ENCODE measurements around the gene KCNK17. TPM values are rescaled to one million over a fixed set of nuclear protein-coding genes. Genes with fewer than 3 reads are reported as not detected.
A peak's percentile ranks its signal among the peaks of the same experiment; 100 is the strongest.

KCNK17 gene
- polyA plus RNA-seq, 3 donors = not detected

- H3K27ac ChIP-seq (ENCODE audit: low read depth in 1 of 2, low read length in 2 of 2) = no peak overlapping the region
- no peak overlapping the region for H2AFZ ChIP-seq (ENCODE audit: insufficient read depth, low read depth, low read length, poor library complexity, severe bottlenecking)
- intact Hi-C loops (cut with micrococcal nuclease) = no loop called here
- H3K27me3 ChIP-seq (ENCODE audit: control insufficient read depth in 2 of 2, insufficient read depth in 2 of 2, low read length in 2 of 2) = no peaks in the 10 kb centered on the region
- H3K4me1 ChIP-seq (ENCODE audit: control insufficient read depth in 1 of 2, insufficient read depth in 2 of 2, low read length in 2 of 2) = peaks cover 27 to 32% of the 10 kb centered on the region in 2 donors
- 41% methylated on average over 5 of the region's 8 CpGs for WGBS (ENCODE audit: insufficient coverage)
- H4K20me1 ChIP-seq (ENCODE audit: insufficient read depth, low read length) = no peaks in the 10 kb centered on the region
- TF ChIP-seq, protein P1, sequence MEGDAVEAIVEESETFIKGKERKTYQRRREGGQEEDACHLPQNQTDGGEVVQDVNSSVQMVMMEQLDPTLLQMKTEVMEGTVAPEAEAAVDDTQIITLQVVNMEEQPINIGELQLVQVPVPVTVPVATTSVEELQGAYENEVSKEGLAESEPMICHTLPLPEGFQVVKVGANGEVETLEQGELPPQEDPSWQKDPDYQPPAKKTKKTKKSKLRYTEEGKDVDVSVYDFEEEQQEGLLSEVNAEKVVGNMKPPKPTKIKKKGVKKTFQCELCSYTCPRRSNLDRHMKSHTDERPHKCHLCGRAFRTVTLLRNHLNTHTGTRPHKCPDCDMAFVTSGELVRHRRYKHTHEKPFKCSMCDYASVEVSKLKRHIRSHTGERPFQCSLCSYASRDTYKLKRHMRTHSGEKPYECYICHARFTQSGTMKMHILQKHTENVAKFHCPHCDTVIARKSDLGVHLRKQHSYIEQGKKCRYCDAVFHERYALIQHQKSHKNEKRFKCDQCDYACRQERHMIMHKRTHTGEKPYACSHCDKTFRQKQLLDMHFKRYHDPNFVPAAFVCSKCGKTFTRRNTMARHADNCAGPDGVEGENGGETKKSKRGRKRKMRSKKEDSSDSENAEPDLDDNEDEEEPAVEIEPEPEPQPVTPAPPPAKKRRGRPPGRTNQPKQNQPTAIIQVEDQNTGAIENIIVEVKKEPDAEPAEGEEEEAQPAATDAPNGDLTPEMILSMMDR (IDR thresholded peaks at IDR 0.05) = no peak
- peaks cover 5 to 6% (median 6%) of the 10 kb centered on the region in 3 donors for H3K27me3 Mint-ChIP-seq (ENCODE audit: low read depth in 3 of 3)
- H3K27ac Mint-ChIP-seq = peak overlapping the region in 1 of 7 donors; percentile 14
- peak in 1 of 3 donors; percentile 52 for DNase-seq
- H3K9me3 Mint-ChIP-seq = peaks cover 0 to 2% (median 0%) of the 10 kb centered on the region in 7 donors
- no peaks in the 10 kb centered on the region for H3K79me2 ChIP-seq (ENCODE audit: insufficient read depth, low read length)
- no peak overlapping the region for H3K4me3 ChIP-seq (replicated peaks in 1 of 3; ENCODE audit: low read depth in 2 of 3, low read length in 3 of 3)
- no peaks in the 10 kb centered on the region for H3K36me3 ChIP-seq (replicated peaks in 1 of 2; ENCODE audit: control insufficient read depth in 1 of 2, insufficient read depth in 2 of 2, low read length in 2 of 2)
- no peak overlapping the region for H3K9ac ChIP-seq (ENCODE audit: insufficient read depth, low read length, poor library complexity, severe bottlenecking)
- H3K4me2 ChIP-seq (replicated peaks; ENCODE audit: extremely low read depth, low read length, poor library complexity, severe bottlenecking) = no peak overlapping the region
- H3K4me1 Mint-ChIP-seq = peaks cover 29% of the 10 kb centered on the region
- H3K4me3 Mint-ChIP-seq = no peak overlapping the region
- H3K36me3 Mint-ChIP-seq = no peaks in the 10 kb centered on the region
- H3K9me3 ChIP-seq (replicated peaks in 1 of 2; ENCODE audit: control insufficient read depth in 1 of 2, insufficient read depth in 1 of 2, low read length in 2 of 2) = no peaks in the 10 kb centered on the region
Observed at GRCh38 chr6:39280247-39280731, 33.9 kb downstream of the KCNK17 start.

DNA sequence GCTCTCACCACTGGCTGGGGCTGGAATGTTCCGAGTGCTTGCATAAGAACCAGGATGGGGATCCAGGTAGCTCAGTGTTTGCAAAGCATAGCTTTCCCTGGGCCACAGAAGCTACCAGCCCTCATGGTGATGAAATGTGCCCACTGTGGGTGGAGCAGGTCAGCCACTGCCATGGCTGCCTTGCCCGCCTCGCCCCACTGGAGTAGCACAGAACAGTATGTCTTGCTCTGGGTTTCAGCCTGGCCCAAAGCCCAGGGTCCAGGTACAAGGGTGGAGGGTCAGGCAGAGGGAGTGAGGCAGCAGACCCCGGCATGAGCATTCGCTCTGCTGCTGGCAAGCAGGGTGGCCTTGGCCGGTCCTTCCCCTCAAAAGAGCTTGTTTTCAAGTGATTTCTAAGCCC is 34.7 kb downstream of the KCNK17 start:
- WGBS (ENCODE audit: insufficient coverage) = 88% methylated on average over 4 of the region's 6 CpGs
- Mint-ChIP-seq H3K27me3 (ENCODE audit: low read depth in 3 of 3) (peaks cover 6% of the 10 kb centered on the region in 3 donors), H3K9me3 (peaks cover 0 to 2% (median 0%) of the 10 kb centered on the region in 7 donors), H3K36me3 (no peaks in the 10 kb centered on the region), H3K4me3 (no peak overlapping the region), H3K27ac (no peak overlapping the region), H3K4me1 (peaks cover 29% of the 10 kb centered on the region)
- no peaks in the 10 kb centered on the region for H3K9me3 ChIP-seq (replicated peaks in 1 of 2; ENCODE audit: control insufficient read depth in 1 of 2, insufficient read depth in 1 of 2, low read length in 2 of 2)
- no peak overlapping the region for H3K4me3 ChIP-seq (replicated peaks in 1 of 3; ENCODE audit: low read depth in 2 of 3, low read length in 3 of 3)
- no peak overlapping the region for H3K4me2 ChIP-seq (replicated peaks; ENCODE audit: extremely low read depth, low read length, poor library complexity, severe bottlenecking)
- no peak overlapping the region for H3K9ac ChIP-seq (ENCODE audit: insufficient read depth, low read length, poor library complexity, severe bottlenecking)
- no peak overlapping the region for H3K27ac ChIP-seq (ENCODE audit: low read depth in 1 of 2, low read length in 2 of 2)
- DNase-seq = no peak
- H3K79me2 ChIP-seq (ENCODE audit: insufficient read depth, low read length) = no peaks in the 10 kb centered on the region
- no peak overlapping the region for H2AFZ ChIP-seq (ENCODE audit: insufficient read depth, low read depth, low read length, poor library complexity, severe bottlenecking)
- intact Hi-C loops (cut with micrococcal nuclease) = no loop called here
- no peaks in the 10 kb centered on the region for H3K36me3 ChIP-seq (replicated peaks in 1 of 2; ENCODE audit: control insufficient read depth in 1 of 2, insufficient read depth in 2 of 2, low read length in 2 of 2)
- peaks cover 27 to 32% of the 10 kb centered on the region in 2 donors for H3K4me1 ChIP-seq (ENCODE audit: control insufficient read depth in 1 of 2, insufficient read depth in 2 of 2, low read length in 2 of 2)
- no peaks in the 10 kb centered on the region for H3K27me3 ChIP-seq (ENCODE audit: control insufficient read depth in 2 of 2, insufficient read depth in 2 of 2, low read length in 2 of 2)
- H4K20me1 ChIP-seq (ENCODE audit: insufficient read depth, low read length) = no peaks in the 10 kb centered on the region
- TF ChIP-seq, protein P1 (IDR thresholded peaks at IDR 0.05) = no peak
